HCT116 (cell line): ENCODE results near the gene CHRNB2. TPM values are rescaled to one million over a fixed set of nuclear protein-coding genes. Genes with fewer than 3 reads are reported as not detected.

Source experiments
- ATAC-seq: fragments of 200-7000 bp; cut with Tn5 transposase; 2 replicates; pipeline ENCODE4 v1.9.1; 2020; ENCODE audit warnings: mild to moderate bottlenecking, moderate library complexity
- BruUV-seq: library from RNA; stranded (reverse); fragments of 400-500 nt; replicated peaks from 2 replicates; lab custom pipeline; 2021; lab: Mats Ljungman, UMichigan
- CTCF ChIA-PET: fragments of 300-600 bp; sonication (Branson Sonifier 250); formaldehyde crosslinking; loops from one replicate; lab custom pipeline; 2021; ENCODE audit warnings: antibody characterized with exemption; lab: Charles Lee
- POLR2A ChIA-PET: fragments of 300-600, 350-600 bp; sonication (Branson Sonifier 250); formaldehyde crosslinking; loops from one replicate; lab custom pipeline; 2021; ENCODE audit warnings: antibody characterized with exemption; lab: Charles Lee
- RAD21 ChIA-PET, 2 experiments: fragments of 300-600 bp; sonication (Branson Sonifier 250); formaldehyde crosslinking; loops; one replicate each; lab custom pipeline; 2023; ENCODE audit warnings: low total read pairs in 2 of 2; ENCODE audit not compliant: uncharacterized antibody in 2 of 2, unreplicated experiment in 2 of 2, low non-redundant PET in 1 of 2; lab: Charles Lee
- DNase-seq: peaks from one replicate; pipeline ENCODE4 v3.0.0-alpha.2; 2010; ENCODE audit warnings: low read depth, low spot score
- H2AFZ ChIP-seq: fragments of 200-600 bp; shearing (Covaris generic), sonication (generic); 2 replicates; pipeline ENCODE4 v1.6.1; 2017; ENCODE audit warnings: low read depth, mixed run types, mixed read lengths, antibody characterized with exemption, low read length; ENCODE audit not compliant: poor library complexity, severe bottlenecking
- H3K27ac ChIP-seq: 2 replicates; pipeline ENCODE4 v1.5.1; 2012; ENCODE audit warnings: low read depth, low read length
- H3K27me3 ChIP-seq: fragments of 200-600 bp; sonication (generic); 2 replicates; pipeline ENCODE4 v1.6.1; 2016; ENCODE audit warnings: mixed run types, low read length, mixed read lengths; ENCODE audit not compliant: insufficient read depth
- H3K36me3 ChIP-seq, 2 experiments: fragments of 200-500 bp in 1 of 2; fragments of 200-600 bp in 1 of 2; sonication (Bioruptor generic) in 1 of 2; sonication (generic) in 1 of 2; 2 replicates each; pipeline versions ENCODE4 v1.5.1 to v1.6.1; 2014 to 2016; ENCODE audit warnings: low read length in 2 of 2, inconsistent platforms in 1 of 2, mixed read lengths in 1 of 2, mixed run types in 1 of 2; ENCODE audit not compliant: insufficient read depth in 2 of 2, control insufficient read depth in 1 of 2
- H3K4me1 ChIP-seq, 2 experiments: fragments of 200-600 bp in 1 of 2; sonication (generic) in 1 of 2; 2 replicates each; pipeline versions ENCODE4 v1.5.1 to v1.6.1; 2012 to 2017; ENCODE audit warnings: low read length in 2 of 2, inconsistent platforms in 1 of 2, mild to moderate bottlenecking in 1 of 2, mixed read lengths in 1 of 2, mixed run types in 1 of 2, moderate library complexity in 1 of 2; ENCODE audit not compliant: insufficient read depth in 2 of 2, control insufficient read depth in 1 of 2
- H3K4me2 ChIP-seq: fragments of 200-600 bp; sonication (generic); 2 replicates; pipeline ENCODE4 v1.6.1; 2017; ENCODE audit warnings: mixed run types, low read length, mixed read lengths
- H3K4me3 ChIP-seq, 2 experiments: fragments of 200-600 bp in 1 of 2; sonication (generic) in 1 of 2; replicated peaks in 1 of 2; 2 replicates each; pipeline ENCODE4 v1.5.1; 2011 to 2016; ENCODE audit warnings: low read length in 2 of 2, control low read depth in 1 of 2, low read depth in 1 of 2, mild to moderate bottlenecking in 1 of 2, mixed read lengths in 1 of 2, mixed run types in 1 of 2
- H3K79me2 ChIP-seq: fragments of 200-600 bp; sonication (generic); 2 replicates; pipeline ENCODE4 v1.6.1; 2017; ENCODE audit warnings: mild to moderate bottlenecking, mixed run types, low read length, moderate library complexity, mixed read lengths; ENCODE audit not compliant: insufficient read depth
- H3K9ac ChIP-seq: fragments of 200-600 bp; sonication (generic); 2 replicates; pipeline ENCODE4 v1.6.1; 2016; ENCODE audit warnings: low read length, mixed read lengths
- H3K9me2 ChIP-seq: fragments of 200-600 bp; sonication (generic), shearing (Covaris generic); 2 replicates; pipeline ENCODE4 v1.6.1; 2017; ENCODE audit warnings: mixed run types, mild to moderate bottlenecking, moderate library complexity; ENCODE audit not compliant: insufficient read depth
- H3K9me3 ChIP-seq, 2 experiments: fragments of 200-500 bp in 1 of 2; fragments of 200-600 bp in 1 of 2; sonication (Bioruptor generic) in 1 of 2; sonication (generic) in 1 of 2; 2 replicates each; pipeline ENCODE4 v1.6.1; 2014 to 2017; ENCODE audit warnings: low read length in 2 of 2, mixed read lengths in 2 of 2, inconsistent platforms in 1 of 2, low read depth in 1 of 2, mild to moderate bottlenecking in 1 of 2, mixed run types in 1 of 2, moderate library complexity in 1 of 2; ENCODE audit not compliant: control insufficient read depth in 1 of 2, insufficient read depth in 1 of 2
- H4K20me1 ChIP-seq: fragments of 200-600 bp; sonication (generic), shearing (Covaris generic); 2 replicates; pipeline ENCODE4 v1.6.1; 2017; ENCODE audit warnings: mixed run types, mild to moderate bottlenecking, moderate library complexity; ENCODE audit not compliant: insufficient read depth
- CBX3 ChIP-seq: IDR thresholded peaks from 2 replicates; pipeline ENCODE4 v1.6.1; 2012; ENCODE audit warnings: low read depth
- CEBPB ChIP-seq: IDR thresholded peaks from 2 replicates; pipeline ENCODE4 v1.6.1; 2012; ENCODE audit warnings: low read depth
- EZH2 ChIP-seq: fragments of 200-600 bp; sonication (generic); IDR thresholded peaks from 2 replicates; pipeline ENCODE4 v1.6.1; 2017; ENCODE audit warnings: antibody characterized with exemption, mixed run types
- EZH2phosphoT487 ChIP-seq: fragments of 200-600 bp; IDR thresholded peaks from 2 replicates; pipeline ENCODE4 v1.6.1; 2018; ENCODE audit warnings: antibody characterized with exemption, borderline replicate concordance
- FOSL1 ChIP-seq: IDR thresholded peaks from 2 replicates; pipeline ENCODE4 v1.6.1; 2012; ENCODE audit warnings: low read depth
- JUND ChIP-seq: IDR thresholded peaks from 2 replicates; pipeline ENCODE4 v1.6.1; 2012
- RAD21 ChIP-seq: IDR thresholded peaks from 2 replicates; pipeline ENCODE4 v1.6.1; 2012; ENCODE audit warnings: low read depth, mild to moderate bottlenecking
- SIN3A ChIP-seq: IDR thresholded peaks from 2 replicates; pipeline ENCODE4 v1.6.1; 2012; ENCODE audit warnings: low read depth
- SRF ChIP-seq: IDR thresholded peaks from 2 replicates; pipeline ENCODE4 v1.6.1; 2012; ENCODE audit warnings: low read depth
- TCF7L2 ChIP-seq: IDR thresholded peaks from 2 replicates; pipeline ENCODE4 v1.7.0; 2011; ENCODE audit warnings: borderline replicate concordance, inconsistent platforms; ENCODE audit not compliant: insufficient read depth, insufficient read length; ENCODE audit errors: extremely low read depth
- YY1 ChIP-seq: IDR thresholded peaks from 2 replicates; pipeline ENCODE4 v1.6.1; 2011; ENCODE audit warnings: low read length, low read depth, moderate library complexity, mild to moderate bottlenecking; ENCODE audit not compliant: insufficient replicate concordance; ENCODE audit errors: extremely low read depth
- ZFX ChIP-seq: fragments of 450-650 bp; IDR thresholded peaks from 2 replicates; pipeline ENCODE4 v1.6.1; 2017
- ZNF274 ChIP-seq: fragments of 200-500 bp; sonication (Bioruptor generic); IDR thresholded peaks from 2 replicates; pipeline ENCODE4 v1.6.1; 2014; ENCODE audit warnings: mild to moderate bottlenecking, low read depth, low read length, inconsistent platforms
- intact Hi-C: fragments of 100-400 bp; cut with micrococcal nuclease; formaldehyde crosslinking; loops from 2 replicates; pipeline ENCODE4 v1.10.0; 2022
- total RNA-seq: library from RNA; stranded (reverse); gene quantifications from one replicate; pipeline ENCODE4 v1.2.1, GENCODE V29; 2021; ENCODE audit not compliant: unreplicated experiment
- TF ChIP-seq, protein P1 (sequence below): IDR thresholded peaks from 2 replicates; pipeline ENCODE4 v1.6.1; 2011; ENCODE audit warnings: mild to moderate bottlenecking, low read length, moderate library complexity; ENCODE audit not compliant: insufficient replicate concordance; ENCODE audit errors: extremely low read depth
- TF ChIP-seq, protein P2 (sequence below): IDR thresholded peaks from 2 replicates; pipeline ENCODE4 v1.6.1; 2012
- TF ChIP-seq, protein P3 (sequence below), 3 experiments: fragments of 200-600 bp in 1 of 3; sonication (generic) in 1 of 3; IDR thresholded peaks in 2 of 3; conservative IDR thresholded peaks in 1 of 3; 2 replicates each; pipeline ENCODE4 v1.5.1; 2012 to 2017; ENCODE audit warnings: low read depth in 2 of 3, low read length in 2 of 3, antibody characterized with exemption in 1 of 3, borderline replicate concordance in 1 of 3, control low read depth in 1 of 3, mild to moderate bottlenecking in 1 of 3, mixed read lengths in 1 of 3, mixed run types in 1 of 3, moderate library complexity in 1 of 3; ENCODE audit not compliant: insufficient read depth in 1 of 3
- TF ChIP-seq, protein P4 (sequence below): IDR thresholded peaks from 2 replicates; pipeline ENCODE4 v1.6.1; 2012
- TF ChIP-seq, protein P5 (sequence below): IDR thresholded peaks from 2 replicates; pipeline ENCODE4 v1.6.1; 2012; ENCODE audit warnings: low read depth

Gene CHRNB2
- total RNA-seq, 1 experiment from 2014 or later = not detected

DNA sequence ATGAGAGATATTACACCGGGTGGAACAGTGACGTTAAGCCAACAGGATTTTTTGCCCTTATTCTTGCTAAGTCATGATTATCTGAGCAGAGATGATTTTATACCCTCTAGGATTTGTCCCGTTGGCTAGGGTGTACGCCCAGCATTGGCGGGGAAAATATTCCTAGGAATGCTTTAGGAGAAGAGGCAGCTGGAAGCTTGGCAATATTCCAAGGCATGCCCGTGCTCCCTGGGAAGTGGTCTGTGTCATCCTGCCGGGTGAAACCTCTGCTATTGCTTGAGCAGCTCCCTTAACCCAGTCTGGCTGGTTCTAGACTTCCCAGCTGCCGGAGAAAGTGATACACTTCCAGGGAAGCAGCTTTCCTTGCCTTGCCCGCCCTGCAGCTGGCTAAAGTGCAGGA, 16.2 kb downstream of the CHRNB2 start:
- Histone ChIP-seq H4K20me1 (no peaks in the 10 kb centered on the region), H3K9me2 (no peaks in the 10 kb centered on the region), H2AFZ (no peak overlapping the region), H3K79me2 (no peaks in the 10 kb centered on the region), H3K27me3 (no peaks in the 10 kb centered on the region), H3K36me3 (peaks cover 71 to 88% of the 10 kb centered on the region in 2 experiments), H3K4me2 (no peak overlapping the region), H3K4me1 (no peaks in the 10 kb centered on the region), H3K27ac (no peak overlapping the region), H3K9ac (no peak overlapping the region), H3K9me3 (no peaks in the 10 kb centered on the region), H3K4me3 (no peak overlapping the region)
- ChIA-PET RAD21 (no interaction called here), POLR2A (no interaction called here)
- ATAC-seq (no peak), DNase-seq (no peak)
- intact Hi-C loops = no loop called here
- no TSS peak for BruUV-seq
- TF ChIP-seq, protein P1, sequence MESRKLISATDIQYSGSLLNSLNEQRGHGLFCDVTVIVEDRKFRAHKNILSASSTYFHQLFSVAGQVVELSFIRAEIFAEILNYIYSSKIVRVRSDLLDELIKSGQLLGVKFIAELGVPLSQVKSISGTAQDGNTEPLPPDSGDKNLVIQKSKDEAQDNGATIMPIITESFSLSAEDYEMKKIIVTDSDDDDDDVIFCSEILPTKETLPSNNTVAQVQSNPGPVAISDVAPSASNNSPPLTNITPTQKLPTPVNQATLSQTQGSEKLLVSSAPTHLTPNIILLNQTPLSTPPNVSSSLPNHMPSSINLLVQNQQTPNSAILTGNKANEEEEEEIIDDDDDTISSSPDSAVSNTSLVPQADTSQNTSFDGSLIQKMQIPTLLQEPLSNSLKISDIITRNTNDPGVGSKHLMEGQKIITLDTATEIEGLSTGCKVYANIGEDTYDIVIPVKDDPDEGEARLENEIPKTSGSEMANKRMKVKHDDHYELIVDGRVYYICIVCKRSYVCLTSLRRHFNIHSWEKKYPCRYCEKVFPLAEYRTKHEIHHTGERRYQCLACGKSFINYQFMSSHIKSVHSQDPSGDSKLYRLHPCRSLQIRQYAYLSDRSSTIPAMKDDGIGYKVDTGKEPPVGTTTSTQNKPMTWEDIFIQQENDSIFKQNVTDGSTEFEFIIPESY = no peak
- TF ChIP-seq, protein P2, sequence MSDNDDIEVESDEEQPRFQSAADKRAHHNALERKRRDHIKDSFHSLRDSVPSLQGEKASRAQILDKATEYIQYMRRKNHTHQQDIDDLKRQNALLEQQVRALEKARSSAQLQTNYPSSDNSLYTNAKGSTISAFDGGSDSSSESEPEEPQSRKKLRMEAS = no peak
- TF ChIP-seq FOSL1 (no peak), YY1 (no peak), EZH2phosphoT487 (no peak), EZH2 (no peak), CEBPB (no peak), CBX3 (no peak), ZFX (no peak), SRF (no peak), TCF7L2 (no peak), JUND (no peak), SIN3A (no peak), RAD21 (no peak), ZNF274 (no peak)
- TF ChIP-seq, protein P3, sequence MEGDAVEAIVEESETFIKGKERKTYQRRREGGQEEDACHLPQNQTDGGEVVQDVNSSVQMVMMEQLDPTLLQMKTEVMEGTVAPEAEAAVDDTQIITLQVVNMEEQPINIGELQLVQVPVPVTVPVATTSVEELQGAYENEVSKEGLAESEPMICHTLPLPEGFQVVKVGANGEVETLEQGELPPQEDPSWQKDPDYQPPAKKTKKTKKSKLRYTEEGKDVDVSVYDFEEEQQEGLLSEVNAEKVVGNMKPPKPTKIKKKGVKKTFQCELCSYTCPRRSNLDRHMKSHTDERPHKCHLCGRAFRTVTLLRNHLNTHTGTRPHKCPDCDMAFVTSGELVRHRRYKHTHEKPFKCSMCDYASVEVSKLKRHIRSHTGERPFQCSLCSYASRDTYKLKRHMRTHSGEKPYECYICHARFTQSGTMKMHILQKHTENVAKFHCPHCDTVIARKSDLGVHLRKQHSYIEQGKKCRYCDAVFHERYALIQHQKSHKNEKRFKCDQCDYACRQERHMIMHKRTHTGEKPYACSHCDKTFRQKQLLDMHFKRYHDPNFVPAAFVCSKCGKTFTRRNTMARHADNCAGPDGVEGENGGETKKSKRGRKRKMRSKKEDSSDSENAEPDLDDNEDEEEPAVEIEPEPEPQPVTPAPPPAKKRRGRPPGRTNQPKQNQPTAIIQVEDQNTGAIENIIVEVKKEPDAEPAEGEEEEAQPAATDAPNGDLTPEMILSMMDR (IDR thresholded peaks at IDR 0.05 in 2 of 3, conservative IDR thresholded peaks at IDR 0.05 in 1 of 3; ENCODE audit: borderline replicate concordance in 1 of 3, insufficient read depth in 1 of 3, low read depth in 2 of 3, low read length in 2 of 3) = no peak
- TF ChIP-seq, protein P4, sequence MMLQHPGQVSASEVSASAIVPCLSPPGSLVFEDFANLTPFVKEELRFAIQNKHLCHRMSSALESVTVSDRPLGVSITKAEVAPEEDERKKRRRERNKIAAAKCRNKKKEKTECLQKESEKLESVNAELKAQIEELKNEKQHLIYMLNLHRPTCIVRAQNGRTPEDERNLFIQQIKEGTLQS = no peak
- TF ChIP-seq, protein P5, sequence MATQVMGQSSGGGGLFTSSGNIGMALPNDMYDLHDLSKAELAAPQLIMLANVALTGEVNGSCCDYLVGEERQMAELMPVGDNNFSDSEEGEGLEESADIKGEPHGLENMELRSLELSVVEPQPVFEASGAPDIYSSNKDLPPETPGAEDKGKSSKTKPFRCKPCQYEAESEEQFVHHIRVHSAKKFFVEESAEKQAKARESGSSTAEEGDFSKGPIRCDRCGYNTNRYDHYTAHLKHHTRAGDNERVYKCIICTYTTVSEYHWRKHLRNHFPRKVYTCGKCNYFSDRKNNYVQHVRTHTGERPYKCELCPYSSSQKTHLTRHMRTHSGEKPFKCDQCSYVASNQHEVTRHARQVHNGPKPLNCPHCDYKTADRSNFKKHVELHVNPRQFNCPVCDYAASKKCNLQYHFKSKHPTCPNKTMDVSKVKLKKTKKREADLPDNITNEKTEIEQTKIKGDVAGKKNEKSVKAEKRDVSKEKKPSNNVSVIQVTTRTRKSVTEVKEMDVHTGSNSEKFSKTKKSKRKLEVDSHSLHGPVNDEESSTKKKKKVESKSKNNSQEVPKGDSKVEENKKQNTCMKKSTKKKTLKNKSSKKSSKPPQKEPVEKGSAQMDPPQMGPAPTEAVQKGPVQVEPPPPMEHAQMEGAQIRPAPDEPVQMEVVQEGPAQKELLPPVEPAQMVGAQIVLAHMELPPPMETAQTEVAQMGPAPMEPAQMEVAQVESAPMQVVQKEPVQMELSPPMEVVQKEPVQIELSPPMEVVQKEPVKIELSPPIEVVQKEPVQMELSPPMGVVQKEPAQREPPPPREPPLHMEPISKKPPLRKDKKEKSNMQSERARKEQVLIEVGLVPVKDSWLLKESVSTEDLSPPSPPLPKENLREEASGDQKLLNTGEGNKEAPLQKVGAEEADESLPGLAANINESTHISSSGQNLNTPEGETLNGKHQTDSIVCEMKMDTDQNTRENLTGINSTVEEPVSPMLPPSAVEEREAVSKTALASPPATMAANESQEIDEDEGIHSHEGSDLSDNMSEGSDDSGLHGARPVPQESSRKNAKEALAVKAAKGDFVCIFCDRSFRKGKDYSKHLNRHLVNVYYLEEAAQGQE = no peak
- TF ChIP-seq, all 23 proteins: peak for 0
- CTCF ChIA-PET = no interaction called here
